ENCODE measurements around the gene PRKCE. TPM values are rescaled to one million over a fixed set of nuclear protein-coding genes. Genes with fewer than 3 reads are reported as not detected.

The PRKCE gene
- total RNA-seq, 1 experiment from 2014 or later = 14.8 TPM

- no peak overlapping the region for H3K4me2 ChIP-seq (ENCODE audit: low read length)
- no peaks in the 10 kb centered on the region for H4K20me1 ChIP-seq (ENCODE audit: insufficient read depth)
- H3K36me3 ChIP-seq (ENCODE audit: control insufficient read depth in 1 of 2, insufficient read depth in 2 of 2, low read length in 2 of 2) = no peaks in the 10 kb centered on the region
- no peaks in the 10 kb centered on the region for H3K9me3 ChIP-seq (ENCODE audit: control insufficient read depth in 1 of 2, insufficient read depth in 1 of 2, low read depth in 1 of 2, low read length in 2 of 2)
- H3K9me2 ChIP-seq (ENCODE audit: insufficient read depth) = no peaks in the 10 kb centered on the region
- DNase-seq (ENCODE audit: low read depth, low spot score) (no peak), ATAC-seq (no peak)
- H3K27ac ChIP-seq (ENCODE audit: low read depth, low read length) = no peak overlapping the region
- H3K4me3 ChIP-seq (replicated peaks in 1 of 2; ENCODE audit: low read depth in 1 of 2, low read length in 2 of 2) = no peak overlapping the region
- ChIA-PET RAD21 (ENCODE audit: low non-redundant PET in 1 of 2, low total read pairs in 2 of 2, uncharacterized antibody in 2 of 2, unreplicated experiment in 2 of 2) (no interaction called here), CTCF (interaction anchor here (1.2 to 3.5 kb wide), 3 partner anchors 9 to 17 kb away, joined by 3 to 28 read pairs (median 4); no protein-coding TSS in a partner anchor), POLR2A (no interaction called here)
- no peak overlapping the region for H2AFZ ChIP-seq (ENCODE audit: low read depth, low read length, poor library complexity, severe bottlenecking)
- BruUV-seq (replicated peaks) = no TSS peak
- no peaks in the 10 kb centered on the region for H3K79me2 ChIP-seq (ENCODE audit: insufficient read depth, low read length)
- H3K27me3 ChIP-seq (ENCODE audit: insufficient read depth, low read length) = no peaks in the 10 kb centered on the region
- TF ChIP-seq CEBPB (IDR thresholded peaks at IDR 0.05; ENCODE audit: low read depth) (no peak), MAX (IDR thresholded peaks at IDR 0.05) (no peak), CBX3 (IDR thresholded peaks at IDR 0.05; ENCODE audit: low read depth) (no peak), POLR2A (IDR thresholded peaks at IDR 0.05; ENCODE audit: borderline replicate concordance, extremely low read depth, insufficient read depth, insufficient read length) (no peak), SP1 (IDR thresholded peaks at IDR 0.05; ENCODE audit: low read depth) (no peak), EGR1 (IDR thresholded peaks at IDR 0.05; ENCODE audit: low read depth) (no peak), ZFX (IDR thresholded peaks at IDR 0.05) (no peak), CTCF (IDR thresholded peaks at IDR 0.05 in 2 of 3, conservative IDR thresholded peaks at IDR 0.05 in 1 of 3; ENCODE audit: borderline replicate concordance in 1 of 3, insufficient read depth in 1 of 3, low read depth in 2 of 3, low read length in 2 of 3) (no peak), SRF (IDR thresholded peaks at IDR 0.05; ENCODE audit: low read depth) (no peak), FOSL1 (IDR thresholded peaks at IDR 0.05; ENCODE audit: low read depth) (no peak), JUND (IDR thresholded peaks at IDR 0.05) (no peak), TCF7L2 (IDR thresholded peaks at IDR 0.05; ENCODE audit: borderline replicate concordance, extremely low read depth, insufficient read depth, insufficient read length) (no peak), SIN3A (IDR thresholded peaks at IDR 0.05; ENCODE audit: low read depth) (no peak), EZH2phosphoT487 (IDR thresholded peaks at IDR 0.05; ENCODE audit: borderline replicate concordance) (no peak), EZH2 (IDR thresholded peaks at IDR 0.05) (no peak), RAD21 (IDR thresholded peaks at IDR 0.05; ENCODE audit: low read depth) (no peak), YY1 (IDR thresholded peaks at IDR 0.05; ENCODE audit: extremely low read depth, insufficient replicate concordance, low read depth, low read length) (no peak), ATF3 (IDR thresholded peaks at IDR 0.05) (no peak)
- TF ChIP-seq, protein P1, sequence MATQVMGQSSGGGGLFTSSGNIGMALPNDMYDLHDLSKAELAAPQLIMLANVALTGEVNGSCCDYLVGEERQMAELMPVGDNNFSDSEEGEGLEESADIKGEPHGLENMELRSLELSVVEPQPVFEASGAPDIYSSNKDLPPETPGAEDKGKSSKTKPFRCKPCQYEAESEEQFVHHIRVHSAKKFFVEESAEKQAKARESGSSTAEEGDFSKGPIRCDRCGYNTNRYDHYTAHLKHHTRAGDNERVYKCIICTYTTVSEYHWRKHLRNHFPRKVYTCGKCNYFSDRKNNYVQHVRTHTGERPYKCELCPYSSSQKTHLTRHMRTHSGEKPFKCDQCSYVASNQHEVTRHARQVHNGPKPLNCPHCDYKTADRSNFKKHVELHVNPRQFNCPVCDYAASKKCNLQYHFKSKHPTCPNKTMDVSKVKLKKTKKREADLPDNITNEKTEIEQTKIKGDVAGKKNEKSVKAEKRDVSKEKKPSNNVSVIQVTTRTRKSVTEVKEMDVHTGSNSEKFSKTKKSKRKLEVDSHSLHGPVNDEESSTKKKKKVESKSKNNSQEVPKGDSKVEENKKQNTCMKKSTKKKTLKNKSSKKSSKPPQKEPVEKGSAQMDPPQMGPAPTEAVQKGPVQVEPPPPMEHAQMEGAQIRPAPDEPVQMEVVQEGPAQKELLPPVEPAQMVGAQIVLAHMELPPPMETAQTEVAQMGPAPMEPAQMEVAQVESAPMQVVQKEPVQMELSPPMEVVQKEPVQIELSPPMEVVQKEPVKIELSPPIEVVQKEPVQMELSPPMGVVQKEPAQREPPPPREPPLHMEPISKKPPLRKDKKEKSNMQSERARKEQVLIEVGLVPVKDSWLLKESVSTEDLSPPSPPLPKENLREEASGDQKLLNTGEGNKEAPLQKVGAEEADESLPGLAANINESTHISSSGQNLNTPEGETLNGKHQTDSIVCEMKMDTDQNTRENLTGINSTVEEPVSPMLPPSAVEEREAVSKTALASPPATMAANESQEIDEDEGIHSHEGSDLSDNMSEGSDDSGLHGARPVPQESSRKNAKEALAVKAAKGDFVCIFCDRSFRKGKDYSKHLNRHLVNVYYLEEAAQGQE (IDR thresholded peaks at IDR 0.05; ENCODE audit: low read depth) = no peak
- TF ChIP-seq, protein P2, sequence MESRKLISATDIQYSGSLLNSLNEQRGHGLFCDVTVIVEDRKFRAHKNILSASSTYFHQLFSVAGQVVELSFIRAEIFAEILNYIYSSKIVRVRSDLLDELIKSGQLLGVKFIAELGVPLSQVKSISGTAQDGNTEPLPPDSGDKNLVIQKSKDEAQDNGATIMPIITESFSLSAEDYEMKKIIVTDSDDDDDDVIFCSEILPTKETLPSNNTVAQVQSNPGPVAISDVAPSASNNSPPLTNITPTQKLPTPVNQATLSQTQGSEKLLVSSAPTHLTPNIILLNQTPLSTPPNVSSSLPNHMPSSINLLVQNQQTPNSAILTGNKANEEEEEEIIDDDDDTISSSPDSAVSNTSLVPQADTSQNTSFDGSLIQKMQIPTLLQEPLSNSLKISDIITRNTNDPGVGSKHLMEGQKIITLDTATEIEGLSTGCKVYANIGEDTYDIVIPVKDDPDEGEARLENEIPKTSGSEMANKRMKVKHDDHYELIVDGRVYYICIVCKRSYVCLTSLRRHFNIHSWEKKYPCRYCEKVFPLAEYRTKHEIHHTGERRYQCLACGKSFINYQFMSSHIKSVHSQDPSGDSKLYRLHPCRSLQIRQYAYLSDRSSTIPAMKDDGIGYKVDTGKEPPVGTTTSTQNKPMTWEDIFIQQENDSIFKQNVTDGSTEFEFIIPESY (IDR thresholded peaks at IDR 0.05; ENCODE audit: extremely low read depth, insufficient replicate concordance, low read length) = no peak
- intact Hi-C loops (cut with micrococcal nuclease) = no loop called here
- H3K4me1 ChIP-seq (ENCODE audit: control insufficient read depth in 1 of 2, insufficient read depth in 2 of 2, low read length in 2 of 2) = peaks cover 0 to 14% of the 10 kb centered on the region in 2 experiments; a peak in 3 of 4 replicates
- no peak overlapping the region for H3K9ac ChIP-seq (ENCODE audit: low read length)
Measured at GRCh38 chr2:45780541-45781463, 129.3 kb downstream of the PRKCE start.
